Transverse colon (tissue), 4 donors: ENCODE measurements around the gene MRPL55. TPM values are rescaled to one million over a fixed set of nuclear protein-coding genes. Genes with fewer than 3 reads are reported as not detected.

Experiments
- DNase-seq: peaks from one replicate; pipeline ENCODE4 v3.0.0-alpha.2; 2019
- H3K27ac ChIP-seq, 4 donors: fragments of 200-600 bp; sonication (generic); 2 replicates each; pipeline ENCODE4 v1.5.1; 2016 to 2018; ENCODE audit warnings: inconsistent platforms in 4 of 4
- H3K27me3 ChIP-seq: fragments of 200-600 bp; sonication (generic); 2 replicates; pipeline ENCODE4 v1.5.1; 2017; ENCODE audit warnings: inconsistent platforms
- H3K36me3 ChIP-seq, 4 donors: fragments of 200-600 bp; sonication (generic); 2 replicates each; pipeline ENCODE4 v1.5.1; 2017 to 2019; ENCODE audit warnings: inconsistent platforms in 4 of 4
- H3K4me1 ChIP-seq, 4 donors: fragments of 200-600 bp; sonication (generic); 2 replicates each; pipeline ENCODE4 v1.5.1; 2017 to 2020; ENCODE audit warnings: inconsistent platforms in 4 of 4
- H3K4me3 ChIP-seq, 4 donors: fragments of 200-600 bp; sonication (generic); 1 replicate in 1 of 4; 2 replicates in 3 of 4; pipeline versions ENCODE4 v1.5.1 to v1.6.1; 2017 to 2019; ENCODE audit warnings: inconsistent platforms in 4 of 4
- H3K9me3 ChIP-seq, 2 donors: fragments of 200-600 bp; sonication (generic); 2 replicates each; pipeline ENCODE4 v1.5.1; 2017 to 2019; ENCODE audit warnings: inconsistent platforms in 2 of 2
- EP300 ChIP-seq: sonication (generic); formaldehyde crosslinking; IDR thresholded peaks from one replicate; pipeline ENCODE4 v1.6.1; 2017; ENCODE audit warnings: antibody characterized with exemption, low read depth
- POLR2A ChIP-seq: fragments of 450-650 bp; IDR thresholded peaks from one replicate; pipeline ENCODE4 v1.6.1; 2016; ENCODE audit warnings: antibody characterized with exemption, mild to moderate bottlenecking, moderate library complexity
- POLR2AphosphoS5 ChIP-seq, 3 donors: sonication (generic); formaldehyde crosslinking; IDR thresholded peaks; one replicate each; pipeline ENCODE4 v1.6.1; 2016; ENCODE audit warnings: antibody characterized with exemption in 3 of 3
- WGBS, 2 donors: methylation state at CpG; one replicate each; pipeline ENCODE4 v1.1.5; 2018; ENCODE audit warnings: low coverage in 1 of 2; 5-methylcytosine and 5-hydroxymethylcytosine counted together
- in situ Hi-C, 4 donors: fragments of 200-750 bp; cut with MboI; loops; one replicate each; pipeline versions ENCODE4 v1.15.0 to v1.15.1; 2017; ENCODE audit warnings: low sequenced_read_pairs in 3 of 4, low pct_ligation_motif_present in 1 of 4, low pct_unique_long_range_greater_than_20kb in 1 of 4
- intact Hi-C: fragments of 100-400 bp; cut with DNase I; formaldehyde crosslinking; loops from one replicate; pipeline ENCODE4 v1.15.1; 2023; ENCODE audit warnings: low total_unique reads
- total RNA-seq, 4 donors: library from RNA; depleted of rRNA; stranded (reverse); fragments of >200 nt; gene quantifications; one replicate each; pipeline ENCODE4 v1.1.0, GENCODE V29; 2016
- TF ChIP-seq, protein P1 (sequence below), 5 experiments: fragments of 200-600 bp in 3 of 5; fragments of 450-650 bp in 2 of 5; sonication (generic) in 3 of 5; IDR thresholded peaks; 1 replicate in 2 of 5; 2 replicates in 3 of 5; pipeline ENCODE4 v1.5.1; 2016 to 2017; ENCODE audit warnings: antibody characterized with exemption in 5 of 5, inconsistent platforms in 3 of 5, mild to moderate bottlenecking in 2 of 5, moderate library complexity in 1 of 5

Gene MRPL55
- total RNA-seq, 4 donors from 2014 or later = 47.1 to 95.5 (median 77.1) TPM

- intact Hi-C loops = no loop called here
- H3K4me1 ChIP-seq = peaks cover 5 to 35% (median 26%) of the 10 kb centered on the region in 4 donors
- WGBS, 2 donors = 88% methylated on average over 6 of the region's 8 CpGs; no CpG with 5 or more reads in 1 of the 2 donors
Observed at GRCh38 chr1:228148935-228149405, 39.9 kb upstream of the MRPL55 start.

GRCh38 chr1:228148196-228148861 lies 39.2 kb upstream of the MRPL55 start:
- no peak overlapping the region for H3K4me3 ChIP-seq
- intact Hi-C loops (no loop called here), in situ Hi-C loops (no loop called here)
- no peak for DNase-seq
- no peaks in the 10 kb centered on the region for H3K36me3 ChIP-seq
- 67% methylated on average over 16 of the region's 18 CpGs; no CpG with 5 or more reads in 1 of the 2 donors for WGBS, 2 donors
- H3K9me3 ChIP-seq = no peaks in the 10 kb centered on the region
- peak overlapping the region; percentile 77 to 97 (median 84) for H3K27ac ChIP-seq
- TF ChIP-seq, protein P1, sequence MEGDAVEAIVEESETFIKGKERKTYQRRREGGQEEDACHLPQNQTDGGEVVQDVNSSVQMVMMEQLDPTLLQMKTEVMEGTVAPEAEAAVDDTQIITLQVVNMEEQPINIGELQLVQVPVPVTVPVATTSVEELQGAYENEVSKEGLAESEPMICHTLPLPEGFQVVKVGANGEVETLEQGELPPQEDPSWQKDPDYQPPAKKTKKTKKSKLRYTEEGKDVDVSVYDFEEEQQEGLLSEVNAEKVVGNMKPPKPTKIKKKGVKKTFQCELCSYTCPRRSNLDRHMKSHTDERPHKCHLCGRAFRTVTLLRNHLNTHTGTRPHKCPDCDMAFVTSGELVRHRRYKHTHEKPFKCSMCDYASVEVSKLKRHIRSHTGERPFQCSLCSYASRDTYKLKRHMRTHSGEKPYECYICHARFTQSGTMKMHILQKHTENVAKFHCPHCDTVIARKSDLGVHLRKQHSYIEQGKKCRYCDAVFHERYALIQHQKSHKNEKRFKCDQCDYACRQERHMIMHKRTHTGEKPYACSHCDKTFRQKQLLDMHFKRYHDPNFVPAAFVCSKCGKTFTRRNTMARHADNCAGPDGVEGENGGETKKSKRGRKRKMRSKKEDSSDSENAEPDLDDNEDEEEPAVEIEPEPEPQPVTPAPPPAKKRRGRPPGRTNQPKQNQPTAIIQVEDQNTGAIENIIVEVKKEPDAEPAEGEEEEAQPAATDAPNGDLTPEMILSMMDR (IDR thresholded peaks at IDR 0.05) = no peak
- TF ChIP-seq POLR2A = no peak
- TF ChIP-seq POLR2AphosphoS5 (IDR thresholded peaks at IDR 0.05) = no peak
- TF ChIP-seq EP300 = no peak
- peaks cover 5 to 41% (median 26%) of the 10 kb centered on the region in 4 donors for H3K4me1 ChIP-seq
- no peaks in the 10 kb centered on the region for H3K27me3 ChIP-seq

More at GRCh38 chr1:228148935-228149405, 39.9 kb upstream of the MRPL55 start:
- TF ChIP-seq POLR2AphosphoS5 (IDR thresholded peaks at IDR 0.05) (no peak), EP300 (no peak), POLR2A (no peak)
- TF ChIP-seq, protein P1 (IDR thresholded peaks at IDR 0.05) = no peak
- H3K4me3 ChIP-seq = no peak overlapping the region
- in situ Hi-C loops = no loop called here
- H3K27me3 ChIP-seq = no peaks in the 10 kb centered on the region
- no peaks in the 10 kb centered on the region for H3K36me3 ChIP-seq
- H3K9me3 ChIP-seq = no peaks in the 10 kb centered on the region
- H3K27ac ChIP-seq = peak overlapping the region; percentile 77 to 97 (median 84)
- no peak for DNase-seq

DNA sequence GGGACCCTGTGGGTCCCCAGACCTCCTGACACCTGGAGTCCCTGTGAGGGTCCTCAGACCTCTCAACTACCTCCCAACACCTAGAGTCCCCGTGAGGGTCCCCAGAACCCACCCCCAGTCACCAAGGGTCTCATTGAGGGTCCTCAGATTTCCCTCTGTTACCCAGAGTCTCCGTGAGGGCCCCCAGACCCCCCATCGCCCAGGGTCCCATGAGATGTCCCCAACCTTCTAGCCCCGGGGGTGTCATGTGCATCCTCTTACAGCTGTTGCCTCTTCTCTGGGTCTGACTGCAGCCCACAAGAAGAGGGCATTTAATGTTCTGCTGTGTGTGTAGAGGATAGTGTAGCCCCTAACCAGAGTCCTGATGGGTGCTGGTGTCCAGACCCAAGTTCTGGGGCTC lies 38.7 kb upstream of the MRPL55 start:
- Histone ChIP-seq H3K27me3 (no peaks in the 10 kb centered on the region), H3K4me3 (no peak overlapping the region), H3K9me3 (no peaks in the 10 kb centered on the region), H3K27ac (peak overlapping the region in 2 of 4 donors; percentile 77 to 97), H3K4me1 (peaks cover 9 to 47% (median 29%) of the 10 kb centered on the region in 4 donors), H3K36me3 (no peaks in the 10 kb centered on the region)
- DNase-seq = no peak
- in situ Hi-C loops = no loop called here
- intact Hi-C loops = no loop called here
- TF ChIP-seq POLR2A (no peak), POLR2AphosphoS5 (IDR thresholded peaks at IDR 0.05) (no peak), EP300 (no peak)
- TF ChIP-seq, protein P1 (IDR thresholded peaks at IDR 0.05) = no peak
- 94% methylated on average over 4 of the region's 4 CpGs; no CpG with 5 or more reads in 1 of the 2 donors for WGBS, 2 donors

- H3K4me1 ChIP-seq = peaks cover 14 to 53% (median 35%) of the 10 kb centered on the region in 4 donors
- no peak overlapping the region for H3K27ac ChIP-seq
- TF ChIP-seq, protein P1 (IDR thresholded peaks at IDR 0.05) = no peak
- TF ChIP-seq POLR2A (no peak), EP300 (no peak), POLR2AphosphoS5 (IDR thresholded peaks at IDR 0.05) (no peak)
- H3K27me3 ChIP-seq = no peaks in the 10 kb centered on the region
- no peaks in the 10 kb centered on the region for H3K9me3 ChIP-seq
- DNase-seq = no peak
- 95% methylated on average over 19 of the region's 20 CpGs; no CpG with 5 or more reads in 1 of the 2 donors for WGBS, 2 donors
- intact Hi-C loops (no loop called here), in situ Hi-C loops (no loop called here)
- no peaks in the 10 kb centered on the region for H3K36me3 ChIP-seq
- H3K4me3 ChIP-seq = no peak overlapping the region
Observed at GRCh38 chr1:228147151-228147693, 38.1 kb upstream of the MRPL55 start.
